Glutamatergic neuron (in vitro differentiated cells): ENCODE results near the gene SZRD1. TPM values are rescaled to one million over a fixed set of nuclear protein-coding genes. Genes with fewer than 3 reads are reported as not detected.
"Not testable (repeated sequence)": the region's sequence is repeated elsewhere in the genome, so short reads cannot be mapped to it uniquely, and the experiment has no call there.

Source experiments
- DNase-seq: peaks from one replicate; pipeline ENCODE4 v3.0.0; 2022
- H3K27ac Mint-ChIP-seq: one replicate; pipeline ENCODE4 v1.8.0; 2020; ENCODE audit warnings: mild to moderate bottlenecking, mixed read lengths, inconsistent platforms; ENCODE audit not compliant: unreplicated experiment
- H3K27me3 Mint-ChIP-seq: one replicate; pipeline ENCODE4 v1.8.0; 2020; ENCODE audit warnings: mild to moderate bottlenecking, moderate library complexity, mixed read lengths, inconsistent platforms; ENCODE audit not compliant: unreplicated experiment
- H3K36me3 Mint-ChIP-seq: one replicate; pipeline ENCODE4 v1.8.0; 2020; ENCODE audit warnings: mild to moderate bottlenecking, mixed read lengths, inconsistent platforms; ENCODE audit not compliant: unreplicated experiment
- H3K4me1 Mint-ChIP-seq: one replicate; pipeline ENCODE4 v1.8.0; 2020; ENCODE audit warnings: mild to moderate bottlenecking, low read depth, mixed read lengths, inconsistent platforms; ENCODE audit not compliant: unreplicated experiment
- H3K4me3 Mint-ChIP-seq: one replicate; pipeline ENCODE4 v1.8.0; 2020; ENCODE audit warnings: mild to moderate bottlenecking, mixed read lengths, inconsistent platforms; ENCODE audit not compliant: unreplicated experiment
- H3K9me3 Mint-ChIP-seq: one replicate; pipeline ENCODE4 v1.8.0; 2020; ENCODE audit warnings: mild to moderate bottlenecking, moderate library complexity, mixed read lengths, inconsistent platforms; ENCODE audit not compliant: unreplicated experiment
- CTCF ChIP-seq: fragments of 200-600 bp; sonication (generic); IDR thresholded peaks from one replicate; pipeline ENCODE4 v1.5.0; 2021; ENCODE audit not compliant: partially characterized antibody, unreplicated experiment
- total RNA-seq: library from RNA; stranded (reverse); fragmentation: NEBNext Ultra II Directional; extraction: Animal tissue kit (Norgen Biotek cat#: 25700); gene quantifications from one replicate; pipeline ENCODE4 v1.2.1, GENCODE V29; 2021; ENCODE audit not compliant: unreplicated experiment

The SZRD1 gene
- total RNA-seq, 1 donor from 2014 or later: 64.5 TPM

GRCh38 chr1:16326833-16327404 lies 40.1 kb upstream of the SZRD1 start:
- Mint-ChIP-seq H3K36me3 (no peaks in the 10 kb centered on the region), H3K9me3 (no peaks in the 10 kb centered on the region), H3K4me1 (peaks cover 2% of the 10 kb centered on the region), H3K4me3 (no peak overlapping the region), H3K27ac (no peak overlapping the region), H3K27me3 (no peaks in the 10 kb centered on the region)
- DNase-seq: no peak
- TF ChIP-seq CTCF: no peak

- H3K4me1 Mint-ChIP-seq: no peaks in the 10 kb centered on the region
- no peaks in the 10 kb centered on the region for H3K27me3 Mint-ChIP-seq
- peaks cover 3% of the 10 kb centered on the region for H3K9me3 Mint-ChIP-seq
- TF ChIP-seq CTCF: no peak
- no peaks in the 10 kb centered on the region for H3K36me3 Mint-ChIP-seq
- H3K4me3 Mint-ChIP-seq: no peak overlapping the region
- no peak overlapping the region for H3K27ac Mint-ChIP-seq
- DNase-seq: no peak
Measured at GRCh38 chr1:16334655-16335340, 32.2 kb upstream of the SZRD1 start.

GRCh38 chr1:16338961-16339360 lies 28.1 kb upstream of the SZRD1 start:
- Mint-ChIP-seq H3K27me3 (no peaks in the 10 kb centered on the region), H3K4me1 (no peaks in the 10 kb centered on the region), H3K4me3 (no peak overlapping the region), H3K36me3 (no peaks in the 10 kb centered on the region), H3K27ac (no peak overlapping the region), H3K9me3 (peaks cover 3% of the 10 kb centered on the region)
- no peak for TF ChIP-seq CTCF
- DNase-seq: no peak

- Mint-ChIP-seq H3K9me3 (no peaks in the 10 kb centered on the region), H3K27ac (no peak overlapping the region), H3K27me3 (no peaks in the 10 kb centered on the region), H3K4me1 (no peaks in the 10 kb centered on the region), H3K36me3 (no peaks in the 10 kb centered on the region), H3K4me3 (no peak overlapping the region)
- no peak for DNase-seq
- TF ChIP-seq CTCF: no peak
Measured at GRCh38 chr1:16340673-16341072, 26.4 kb upstream of the SZRD1 start.

GRCh38 chr1:16342331-16343062 lies 24.5 kb upstream of the SZRD1 start:
- Mint-ChIP-seq H3K9me3 (no peaks in the 10 kb centered on the region), H3K27me3 (peaks cover 2% of the 10 kb centered on the region), H3K27ac (no peak overlapping the region), H3K4me1 (no peaks in the 10 kb centered on the region), H3K36me3 (no peaks in the 10 kb centered on the region), H3K4me3 (no peak overlapping the region)
- no peak for DNase-seq
- TF ChIP-seq CTCF: no peak

- H3K4me1 Mint-ChIP-seq, H3K27me3 Mint-ChIP-seq, H3K36me3 Mint-ChIP-seq, H3K27ac Mint-ChIP-seq, DNase-seq, H3K9me3 Mint-ChIP-seq, H3K4me3 Mint-ChIP-seq: not testable (repeated sequence)
Measured at GRCh38 chr1:16343276-16343675, 23.8 kb upstream of the SZRD1 start.
